Measurements from ENCODE around the gene ARHGAP4. TPM values are rescaled to one million over a fixed set of nuclear protein-coding genes. Genes with fewer than 3 reads are reported as not detected.
A peak's percentile ranks its signal among the peaks of the same experiment; 100 is the strongest.

ARHGAP4 gene
- total RNA-seq, 4 donors from 2014 or later, result 10.9 to 26.0 (median 18.1) TPM

DNA sequence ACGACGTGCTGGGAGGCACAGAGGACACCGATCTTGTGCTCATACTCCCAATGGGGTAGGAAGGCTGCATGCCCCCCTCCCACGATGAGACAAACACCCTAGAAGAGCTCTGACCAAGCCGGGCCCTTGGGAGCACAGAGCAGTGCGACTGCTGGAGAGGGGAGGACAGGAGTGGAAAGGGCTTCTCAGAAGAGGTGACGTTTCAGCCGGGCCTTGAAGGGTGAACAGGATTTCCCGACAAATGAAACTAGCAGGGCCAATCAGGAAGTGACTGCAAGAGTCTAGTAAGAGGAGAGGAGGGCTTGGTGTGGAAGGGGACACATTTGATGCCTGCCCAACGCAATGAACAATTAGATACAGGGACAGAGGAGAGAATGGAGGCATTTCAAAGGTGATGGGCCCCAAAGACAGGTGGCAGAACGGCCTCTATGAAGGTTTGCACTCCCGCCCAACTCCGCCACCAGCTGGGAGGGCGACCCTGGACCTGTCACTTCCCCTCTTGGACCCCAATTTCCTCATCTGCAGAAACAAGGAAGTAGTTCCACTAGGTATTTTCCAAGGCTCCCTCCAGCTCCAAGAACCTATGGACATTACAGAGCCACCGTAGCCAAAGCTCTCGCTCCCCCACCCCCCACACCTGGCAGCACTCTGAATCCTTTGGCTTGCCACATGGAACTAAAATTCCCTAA, 41.6 kb upstream of the ARHGAP4 start:
- H3K27me3 ChIP-seq, result no peaks in the 10 kb centered on the region
- H3K9me3 ChIP-seq, result no peaks in the 10 kb centered on the region
- H3K36me3 ChIP-seq, result peaks cover 0 to 17% of the 10 kb centered on the region in 2 donors
- peak overlapping the region in 1 of 2 donors; percentile 76 for H3K4me3 ChIP-seq
- 63% methylated on average over 13 of the region's 16 CpGs; no CpG with 5 or more reads in 1 of the 2 donors for WGBS, 2 donors (ENCODE audit: low coverage in 1 of 2)
- peaks cover 2 to 58% (median 34%) of the 10 kb centered on the region in 3 donors for H3K4me1 ChIP-seq
- TF ChIP-seq EP300 (IDR thresholded peaks at IDR 0.05) (no peak), POLR2A (IDR thresholded peaks at IDR 0.05) (no peak), POLR2AphosphoS5 (IDR thresholded peaks at IDR 0.05) (no peak)
- TF ChIP-seq, protein P1, sequence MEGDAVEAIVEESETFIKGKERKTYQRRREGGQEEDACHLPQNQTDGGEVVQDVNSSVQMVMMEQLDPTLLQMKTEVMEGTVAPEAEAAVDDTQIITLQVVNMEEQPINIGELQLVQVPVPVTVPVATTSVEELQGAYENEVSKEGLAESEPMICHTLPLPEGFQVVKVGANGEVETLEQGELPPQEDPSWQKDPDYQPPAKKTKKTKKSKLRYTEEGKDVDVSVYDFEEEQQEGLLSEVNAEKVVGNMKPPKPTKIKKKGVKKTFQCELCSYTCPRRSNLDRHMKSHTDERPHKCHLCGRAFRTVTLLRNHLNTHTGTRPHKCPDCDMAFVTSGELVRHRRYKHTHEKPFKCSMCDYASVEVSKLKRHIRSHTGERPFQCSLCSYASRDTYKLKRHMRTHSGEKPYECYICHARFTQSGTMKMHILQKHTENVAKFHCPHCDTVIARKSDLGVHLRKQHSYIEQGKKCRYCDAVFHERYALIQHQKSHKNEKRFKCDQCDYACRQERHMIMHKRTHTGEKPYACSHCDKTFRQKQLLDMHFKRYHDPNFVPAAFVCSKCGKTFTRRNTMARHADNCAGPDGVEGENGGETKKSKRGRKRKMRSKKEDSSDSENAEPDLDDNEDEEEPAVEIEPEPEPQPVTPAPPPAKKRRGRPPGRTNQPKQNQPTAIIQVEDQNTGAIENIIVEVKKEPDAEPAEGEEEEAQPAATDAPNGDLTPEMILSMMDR (IDR thresholded peaks at IDR 0.05), result no peak
- ATAC-seq, result no peak
- peak overlapping the region in 3 of 4 donors; percentile 97 to 99 (median 99) for H3K27ac ChIP-seq

DNA sequence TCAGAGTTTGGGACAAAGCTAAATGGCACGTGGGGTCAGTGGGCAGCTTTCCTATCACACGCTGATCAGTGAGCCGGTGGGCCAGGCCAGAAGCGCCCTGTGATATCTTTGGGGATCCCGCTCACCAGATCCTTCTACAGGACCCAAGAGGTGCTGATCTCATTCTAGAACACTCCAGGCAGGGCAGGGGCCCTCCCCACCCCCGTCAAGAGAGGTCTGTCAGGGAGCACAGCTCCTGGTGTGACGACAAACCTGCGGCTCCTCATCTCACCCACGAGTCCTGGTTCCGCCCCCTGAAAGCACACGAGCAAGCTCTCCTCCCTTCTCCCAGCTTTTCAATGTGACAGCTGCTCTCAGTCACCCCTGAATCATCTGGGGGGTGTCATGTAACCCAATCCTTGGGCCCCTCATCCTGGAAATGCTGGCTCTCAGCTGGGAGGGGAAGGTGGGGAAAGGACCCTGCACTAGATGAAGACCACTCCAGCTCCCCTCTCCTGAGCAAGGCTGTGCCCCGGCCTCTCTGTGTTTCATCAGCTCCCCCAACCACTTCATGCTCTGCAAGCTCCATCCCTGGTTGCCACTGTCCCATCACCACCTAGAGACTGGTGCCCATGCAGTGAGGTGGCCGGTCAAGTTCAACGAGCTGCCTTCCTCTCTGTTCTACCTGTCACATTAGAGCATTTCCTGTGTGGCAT, 40.9 kb upstream of the ARHGAP4 start:
- H3K27ac ChIP-seq, result peak overlapping the region in 3 of 4 donors; percentile 97 to 99 (median 99)
- H3K4me1 ChIP-seq, result peaks cover 2 to 58% (median 34%) of the 10 kb centered on the region in 3 donors
- peaks cover 0 to 24% of the 10 kb centered on the region in 2 donors for H3K36me3 ChIP-seq
- no peaks in the 10 kb centered on the region for H3K9me3 ChIP-seq
- ATAC-seq, result no peak
- H3K4me3 ChIP-seq, result no peak overlapping the region
- no peak for TF ChIP-seq POLR2A (IDR thresholded peaks at IDR 0.05)
- no peak for TF ChIP-seq EP300 (IDR thresholded peaks at IDR 0.05)
- TF ChIP-seq POLR2AphosphoS5 (IDR thresholded peaks at IDR 0.05), result no peak
- TF ChIP-seq, protein P1 (IDR thresholded peaks at IDR 0.05), result no peak
- H3K27me3 ChIP-seq, result no peaks in the 10 kb centered on the region
- WGBS, 2 donors (ENCODE audit: low coverage in 1 of 2), result 82% methylated on average over 5 of the region's 14 CpGs; no CpG with 5 or more reads in 1 of the 2 donors

DNA sequence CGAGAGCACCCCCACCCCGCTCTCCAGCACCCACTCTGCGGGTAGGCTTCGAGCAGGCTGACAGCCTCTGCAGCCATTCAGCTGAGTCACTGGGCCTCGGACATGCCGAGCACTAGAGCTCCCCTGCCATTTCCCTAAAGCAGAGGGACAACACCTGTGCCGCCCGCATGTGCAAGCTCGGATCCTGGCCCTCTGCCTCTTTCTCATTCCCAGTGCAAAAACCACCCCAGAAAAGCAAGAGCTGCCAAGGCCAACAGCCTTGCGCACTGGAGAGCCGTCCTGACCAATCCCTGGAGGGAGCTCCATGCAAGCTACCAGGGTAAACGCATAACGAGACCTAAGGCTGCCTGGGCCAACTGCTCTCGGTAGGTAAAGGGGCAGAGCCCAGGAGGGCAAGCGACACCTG, 40.2 kb upstream of the ARHGAP4 start:
- Histone ChIP-seq H3K27me3 (no peaks in the 10 kb centered on the region), H3K4me1 (peaks cover 2 to 58% (median 34%) of the 10 kb centered on the region in 3 donors), H3K36me3 (peaks cover 0 to 31% of the 10 kb centered on the region in 2 donors), H3K27ac (peak overlapping the region in 3 of 4 donors; percentile 97 to 99 (median 99)), H3K9me3 (no peaks in the 10 kb centered on the region), H3K4me3 (no peak overlapping the region)
- TF ChIP-seq EP300 (IDR thresholded peaks at IDR 0.05) (no peak), POLR2AphosphoS5 (IDR thresholded peaks at IDR 0.05) (no peak), POLR2A (IDR thresholded peaks at IDR 0.05) (no peak)
- TF ChIP-seq, protein P1 (IDR thresholded peaks at IDR 0.05), result no peak
- 78% methylated on average over 4 of the region's 15 CpGs; no CpG with 5 or more reads in 1 of the 2 donors for WGBS, 2 donors (ENCODE audit: low coverage in 1 of 2)
- peak; percentile 2 for ATAC-seq

DNA sequence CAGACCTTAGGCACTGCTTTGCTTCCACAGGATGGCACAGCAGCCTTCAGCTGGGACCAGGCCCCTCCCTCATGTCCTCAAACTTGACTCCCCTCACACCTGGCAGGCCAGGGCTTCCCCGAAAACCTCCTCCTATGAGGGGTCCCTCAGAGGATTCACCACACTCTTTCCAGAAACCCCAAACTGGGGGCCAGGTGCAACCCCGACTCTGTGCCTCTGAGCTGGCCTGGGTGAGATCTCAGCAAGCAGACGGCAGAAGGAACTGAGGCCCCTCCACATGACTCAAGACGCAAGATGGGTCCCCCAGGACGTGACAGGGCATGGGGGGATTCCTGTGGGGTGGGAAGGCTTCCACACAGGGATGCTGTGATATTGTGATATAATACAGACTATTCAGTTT, 39.3 kb upstream of the ARHGAP4 start:
- no peak for TF ChIP-seq POLR2A (IDR thresholded peaks at IDR 0.05)
- TF ChIP-seq POLR2AphosphoS5 (IDR thresholded peaks at IDR 0.05), result no peak
- TF ChIP-seq, protein P1 (IDR thresholded peaks at IDR 0.05), result no peak
- no peak for TF ChIP-seq EP300 (IDR thresholded peaks at IDR 0.05)
- Histone ChIP-seq H3K9me3 (no peaks in the 10 kb centered on the region), H3K27ac (peak overlapping the region in 2 of 4 donors; percentile 97 to 99), H3K4me1 (peaks cover 2 to 58% (median 34%) of the 10 kb centered on the region in 3 donors), H3K4me3 (no peak overlapping the region), H3K36me3 (peaks cover 0 to 40% of the 10 kb centered on the region in 2 donors), H3K27me3 (no peaks in the 10 kb centered on the region)
- no peak for ATAC-seq
- no CpG with 5 or more reads among the region's 5 CpGs for WGBS, 2 donors (ENCODE audit: low coverage in 1 of 2)
